Activated CD4-positive, alpha-beta T cell treated with anti-CD3 and anti-CD28 coated beads, Interleukin-2, amount 10 ng/mL, durations not matched to agents 24 days and 14 days (primary cell): Measurements from ENCODE around the gene SLAIN1. TPM values are rescaled to one million over a fixed set of nuclear protein-coding genes. Genes with fewer than 3 reads are reported as not detected.

Experiments used
- DNase-seq: peaks from one replicate; pipeline ENCODE4 v3.0.0; 2022
- H3K27ac Mint-ChIP-seq: one replicate; pipeline ENCODE4 v1.8.0; 2022; ENCODE audit warnings: mild to moderate bottlenecking, mixed read lengths
- H3K27me3 Mint-ChIP-seq: one replicate; pipeline ENCODE4 v1.8.0; 2022; ENCODE audit warnings: mixed read lengths
- H3K36me3 Mint-ChIP-seq: one replicate; pipeline ENCODE4 v1.8.0; 2022; ENCODE audit warnings: low read depth, mild to moderate bottlenecking, mixed read lengths
- H3K4me1 Mint-ChIP-seq: one replicate; pipeline ENCODE4 v1.8.0; 2021; ENCODE audit warnings: mixed read lengths
- H3K4me3 Mint-ChIP-seq: one replicate; pipeline ENCODE4 v1.8.0; 2022; ENCODE audit warnings: mild to moderate bottlenecking, moderate library complexity, mixed read lengths
- H3K9me3 Mint-ChIP-seq: one replicate; pipeline ENCODE4 v1.8.0; 2021; ENCODE audit warnings: mixed read lengths
- intact Hi-C: fragments of 100-400 bp; cut with micrococcal nuclease; formaldehyde crosslinking; loops from one replicate; pipeline ENCODE4 v1.15.1; 2023
- total RNA-seq: library from RNA; stranded (reverse); gene quantifications from 2 replicates; pipeline ENCODE4 v1.2.3, GENCODE V29; 2022

Gene SLAIN1
- total RNA-seq, 1 donor from 2014 or later = 29.1 TPM

GRCh38 chr13:77745784-77746183 is 48.3 kb downstream of the SLAIN1 start:
- no peak for DNase-seq
- H3K36me3 Mint-ChIP-seq = peaks cover 22% of the 10 kb centered on the region
- intact Hi-C loops = no loop called here
- peaks cover 6% of the 10 kb centered on the region for H3K4me1 Mint-ChIP-seq
- H3K27me3 Mint-ChIP-seq = no peaks in the 10 kb centered on the region
- H3K4me3 Mint-ChIP-seq = no peak overlapping the region
- H3K27ac Mint-ChIP-seq = no peak overlapping the region
- H3K9me3 Mint-ChIP-seq = no peaks in the 10 kb centered on the region

- intact Hi-C loops = no loop called here
- Mint-ChIP-seq H3K4me3 (no peak overlapping the region), H3K9me3 (no peaks in the 10 kb centered on the region), H3K27ac (no peak overlapping the region), H3K27me3 (no peaks in the 10 kb centered on the region), H3K4me1 (peaks cover 14% of the 10 kb centered on the region), H3K36me3 (peaks cover 23% of the 10 kb centered on the region)
- DNase-seq = no peak
Observed at GRCh38 chr13:77749344-77749880, 51.9 kb downstream of the SLAIN1 start.

DNA sequence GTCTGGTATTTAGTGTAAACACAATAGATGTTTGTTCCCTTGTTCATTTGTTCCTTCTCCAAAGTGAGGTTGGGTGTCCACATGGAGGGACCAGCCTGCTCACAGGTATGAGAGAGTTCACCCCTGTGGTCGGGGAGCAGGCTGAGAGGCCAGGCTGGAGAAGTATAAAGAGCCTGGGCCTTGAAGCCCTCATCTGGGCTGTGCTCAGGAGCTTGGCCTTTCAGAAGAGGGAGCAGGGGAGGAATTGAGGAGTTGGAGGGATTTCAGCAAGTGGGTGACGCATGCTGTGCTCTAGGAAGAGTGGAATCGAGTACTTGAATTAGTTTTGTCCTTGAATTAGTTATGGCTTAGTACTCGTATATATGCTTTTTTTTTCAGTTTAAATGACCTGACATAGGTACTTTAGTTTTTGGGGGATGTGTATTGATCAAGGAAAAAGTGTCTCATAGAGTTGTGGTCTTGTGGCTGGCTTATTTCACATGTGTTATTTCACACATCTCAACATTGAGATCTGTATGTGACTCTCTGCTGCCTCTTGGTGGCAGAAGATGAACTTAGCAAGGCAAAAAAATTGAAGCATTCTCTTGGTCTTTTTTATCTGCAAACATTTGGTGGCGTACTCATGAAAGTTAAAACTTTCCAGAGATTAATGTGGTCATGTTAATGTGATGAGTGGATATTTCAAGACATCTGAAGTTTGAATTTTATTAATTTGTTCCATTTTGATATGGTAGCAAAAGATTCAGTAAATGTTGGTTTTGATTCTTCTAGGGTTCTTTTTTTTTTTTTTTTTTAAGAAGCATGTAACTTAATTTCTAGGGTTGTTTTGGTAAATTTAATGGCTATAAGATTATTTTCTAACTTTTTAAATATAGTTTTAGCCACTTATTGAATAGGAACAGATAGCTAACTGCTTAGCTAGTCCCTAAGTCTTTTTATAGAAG is 54.3 kb downstream of the SLAIN1 start:
- Mint-ChIP-seq H3K27ac (peak overlapping the region; percentile 69), H3K4me3 (no peak overlapping the region), H3K9me3 (no peaks in the 10 kb centered on the region), H3K27me3 (no peaks in the 10 kb centered on the region), H3K4me1 (peaks cover 14% of the 10 kb centered on the region), H3K36me3 (peaks cover 14% of the 10 kb centered on the region)
- intact Hi-C loops = loop anchor here (1.0 to 5.0 kb wide), 4 partner anchors 54 to 424 kb away; partner anchors contain the start of genes MYCBP2 and SLAIN1
- peak; percentile 87 for DNase-seq

- Mint-ChIP-seq H3K36me3 (peaks cover 8% of the 10 kb centered on the region), H3K4me1 (peaks cover 14% of the 10 kb centered on the region)
- intact Hi-C loops = loop anchor here (1.0 to 5.0 kb wide), 3 partner anchors 159 to 425 kb away; partner anchors contain the start of gene MYCBP2
Observed at GRCh38 chr13:77752512-77753069, 55.1 kb downstream of the SLAIN1 start.

GRCh38 chr13:77760893-77761292 is 63.4 kb downstream of the SLAIN1 start:
- H3K4me3 Mint-ChIP-seq = no peak overlapping the region
- no peaks in the 10 kb centered on the region for H3K27me3 Mint-ChIP-seq
- intact Hi-C loops = no loop called here
- no peak for DNase-seq
- H3K4me1 Mint-ChIP-seq = no peaks in the 10 kb centered on the region
- peaks cover 54% of the 10 kb centered on the region for H3K36me3 Mint-ChIP-seq
- peaks cover 6% of the 10 kb centered on the region for H3K9me3 Mint-ChIP-seq
- no peak overlapping the region for H3K27ac Mint-ChIP-seq

More at GRCh38 chr13:77752512-77753069, 55.1 kb downstream of the SLAIN1 start:
- no peak overlapping the region for H3K27ac Mint-ChIP-seq
- H3K9me3 Mint-ChIP-seq = no peaks in the 10 kb centered on the region
- no peak for DNase-seq
- H3K27me3 Mint-ChIP-seq = no peaks in the 10 kb centered on the region
- H3K4me3 Mint-ChIP-seq = no peak overlapping the region

GRCh38 chr13:77767413-77767812 is 69.9 kb downstream of the SLAIN1 start:
- Mint-ChIP-seq H3K4me1 (no peaks in the 10 kb centered on the region), H3K27ac (no peak overlapping the region), H3K4me3 (no peak overlapping the region), H3K9me3 (peaks cover 8% of the 10 kb centered on the region), H3K27me3 (no peaks in the 10 kb centered on the region), H3K36me3 (peaks cover 40% of the 10 kb centered on the region)
- intact Hi-C loops = no loop called here
- DNase-seq = no peak

DNA sequence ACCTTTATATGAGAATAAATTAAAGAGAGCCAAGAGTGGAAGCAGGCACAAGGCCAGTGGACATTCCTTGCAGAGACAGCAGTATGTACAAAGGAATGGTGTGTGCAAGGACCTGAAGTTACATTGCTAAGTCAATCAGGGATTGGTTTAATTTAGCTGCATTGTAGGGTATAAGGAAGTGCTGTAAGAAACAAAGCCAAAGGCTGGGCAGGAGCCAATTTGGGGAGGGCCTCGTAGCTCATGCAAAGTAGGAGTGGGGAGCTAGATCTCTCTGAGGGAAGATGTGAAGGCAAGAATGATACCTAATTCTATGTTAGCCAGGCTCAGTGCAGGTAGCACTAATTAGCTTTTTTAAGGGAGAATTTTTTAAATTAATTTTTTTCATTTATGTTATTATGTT is 76.7 kb downstream of the SLAIN1 start:
- Mint-ChIP-seq H3K27ac (no peak overlapping the region), H3K4me3 (no peak overlapping the region), H3K9me3 (peaks cover 4% of the 10 kb centered on the region), H3K4me1 (no peaks in the 10 kb centered on the region), H3K27me3 (no peaks in the 10 kb centered on the region), H3K36me3 (no peaks in the 10 kb centered on the region)
- DNase-seq = no peak
- intact Hi-C loops = loop anchor here (10.0 kb wide), 1 partner anchor 251 kb away; no protein-coding TSS in a partner anchor

DNA sequence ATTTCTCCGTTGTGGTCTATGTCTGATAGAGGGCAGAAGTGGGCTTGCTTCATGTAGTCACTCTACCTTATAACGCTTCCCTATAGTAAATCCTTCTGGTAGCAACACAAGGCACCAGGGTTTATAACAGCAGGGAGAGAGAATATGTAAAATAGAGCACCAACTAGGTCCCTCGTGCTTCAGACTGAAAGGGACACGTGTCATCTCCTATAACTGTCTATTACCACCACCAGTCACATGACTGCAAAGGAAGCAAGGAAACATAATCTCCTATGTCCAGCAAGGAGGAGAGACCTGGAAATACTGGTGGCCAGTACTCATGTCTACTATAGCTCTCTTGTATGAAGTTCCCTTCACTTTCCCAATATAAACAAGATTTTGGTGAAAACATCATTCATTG is 79.2 kb downstream of the SLAIN1 start:
- DNase-seq = no peak
- H3K4me1 Mint-ChIP-seq = peaks cover 8% of the 10 kb centered on the region
- no peak overlapping the region for H3K27ac Mint-ChIP-seq
- H3K36me3 Mint-ChIP-seq = no peaks in the 10 kb centered on the region
- no peaks in the 10 kb centered on the region for H3K9me3 Mint-ChIP-seq
- no peaks in the 10 kb centered on the region for H3K27me3 Mint-ChIP-seq
- H3K4me3 Mint-ChIP-seq = no peak overlapping the region
- intact Hi-C loops = loop anchor here (10.0 kb wide), 1 partner anchor 248 kb away; no protein-coding TSS in a partner anchor

DNA sequence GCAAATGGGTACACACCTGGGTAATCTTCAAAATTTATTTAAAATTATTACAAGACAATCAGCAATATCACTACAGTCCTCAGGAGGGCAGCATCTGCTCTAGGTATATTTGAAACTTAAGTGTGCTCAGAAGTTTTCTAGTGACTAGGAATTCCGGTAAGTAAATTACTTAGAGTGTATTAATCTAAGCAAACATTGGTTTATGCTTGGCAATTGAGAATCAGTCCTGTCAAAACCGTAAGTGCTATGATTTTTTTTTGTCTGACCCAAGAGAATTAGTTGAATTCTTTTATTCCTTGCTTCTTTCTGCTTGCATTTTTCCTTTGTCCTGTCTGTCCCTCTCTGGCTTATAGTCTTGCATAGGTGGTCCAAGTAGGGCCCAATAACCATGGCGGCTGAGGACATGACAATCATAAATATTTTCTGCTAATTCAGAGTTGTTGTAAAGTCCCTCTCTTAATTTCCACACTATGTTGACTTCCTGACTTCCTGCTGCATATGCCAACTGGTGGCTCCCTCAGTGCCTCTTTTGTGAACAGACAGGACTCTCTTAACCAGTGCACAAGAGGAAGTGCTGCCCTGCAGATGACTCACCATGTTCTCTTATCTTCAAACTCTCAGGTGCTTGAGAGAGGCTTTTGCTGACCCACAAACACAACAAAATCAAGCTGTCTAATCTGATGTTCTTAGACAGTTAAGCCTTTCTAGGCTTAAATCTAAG is 82.2 kb downstream of the SLAIN1 start:
- peaks cover 8% of the 10 kb centered on the region for H3K4me1 Mint-ChIP-seq
- no peaks in the 10 kb centered on the region for H3K36me3 Mint-ChIP-seq
- DNase-seq = peak; percentile 73
- H3K27ac Mint-ChIP-seq = no peak overlapping the region
- H3K27me3 Mint-ChIP-seq = no peaks in the 10 kb centered on the region
- H3K9me3 Mint-ChIP-seq = no peaks in the 10 kb centered on the region
- H3K4me3 Mint-ChIP-seq = no peak overlapping the region
- intact Hi-C loops = loop anchor here (1.0 to 10.0 kb wide), 3 partner anchors 31 to 342 kb away; no protein-coding TSS in a partner anchor

- Mint-ChIP-seq H3K9me3 (no peaks in the 10 kb centered on the region), H3K4me3 (no peak overlapping the region), H3K27me3 (no peaks in the 10 kb centered on the region), H3K36me3 (no peaks in the 10 kb centered on the region), H3K4me1 (peaks cover 8% of the 10 kb centered on the region), H3K27ac (no peak overlapping the region)
- intact Hi-C loops = loop anchor here (2.0 kb wide), 1 partner anchor 29 kb away; no protein-coding TSS in a partner anchor
- DNase-seq = no peak
Observed at GRCh38 chr13:77781808-77782207, 84.3 kb downstream of the SLAIN1 start.

GRCh38 chr13:77784515-77784914 is 87.0 kb downstream of the SLAIN1 start:
- H3K4me1 Mint-ChIP-seq = peaks cover 8% of the 10 kb centered on the region
- no peak overlapping the region for H3K4me3 Mint-ChIP-seq
- no peaks in the 10 kb centered on the region for H3K36me3 Mint-ChIP-seq
- H3K9me3 Mint-ChIP-seq = no peaks in the 10 kb centered on the region
- no peak for DNase-seq
- no peaks in the 10 kb centered on the region for H3K27me3 Mint-ChIP-seq
- no peak overlapping the region for H3K27ac Mint-ChIP-seq
- intact Hi-C loops = no loop called here

- DNase-seq = no peak
- no peaks in the 10 kb centered on the region for H3K27me3 Mint-ChIP-seq
- peaks cover under 1% of the 10 kb centered on the region for H3K9me3 Mint-ChIP-seq
- H3K4me3 Mint-ChIP-seq = no peak overlapping the region
- no peaks in the 10 kb centered on the region for H3K36me3 Mint-ChIP-seq
- H3K27ac Mint-ChIP-seq = no peak overlapping the region
- H3K4me1 Mint-ChIP-seq = no peaks in the 10 kb centered on the region
- intact Hi-C loops = no loop called here
Observed at GRCh38 chr13:77786695-77787287, 89.3 kb downstream of the SLAIN1 start.

DNA sequence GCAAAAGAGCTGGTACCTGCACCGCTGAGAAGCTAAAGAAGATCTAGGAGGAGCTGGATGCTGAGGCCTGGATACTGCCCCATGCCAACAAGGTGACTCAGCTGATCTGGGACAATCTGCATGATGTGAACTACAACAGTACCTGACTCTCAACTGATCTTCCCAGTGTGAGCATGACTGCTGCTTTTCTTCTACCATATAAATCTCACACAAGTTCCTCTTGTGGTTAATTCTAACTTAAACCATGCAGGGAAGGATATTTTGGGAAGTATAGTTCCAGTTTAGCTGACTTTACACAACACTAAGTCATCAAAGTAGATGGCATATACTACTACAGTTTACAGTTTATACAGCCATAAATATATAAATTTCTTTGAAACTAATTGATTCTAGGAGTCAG is 91.9 kb downstream of the SLAIN1 start:
- intact Hi-C loops = no loop called here
- no peak overlapping the region for H3K4me3 Mint-ChIP-seq
- H3K27ac Mint-ChIP-seq = no peak overlapping the region
- H3K27me3 Mint-ChIP-seq = peaks cover 2% of the 10 kb centered on the region
- no peaks in the 10 kb centered on the region for H3K4me1 Mint-ChIP-seq
- DNase-seq = no peak
- no peaks in the 10 kb centered on the region for H3K36me3 Mint-ChIP-seq
- H3K9me3 Mint-ChIP-seq = peaks cover 3% of the 10 kb centered on the region
